Astrocyte (in vitro differentiated cells and primary cell): ENCODE data around the gene CDC25B. TPM values are rescaled to one million over a fixed set of nuclear protein-coding genes. Genes with fewer than 3 reads are reported as not detected.

Experiments
- DNase-seq: peaks from one replicate; pipeline ENCODE4 v3.0.0-alpha.2; 2010; ENCODE audit warnings: low read depth
- FAIRE-seq: peaks from 2 replicates; lab custom pipeline; 2011; peaks lifted over from hg19 to GRCh38; lab: Jason Lieb, UNC
- H2AFZ ChIP-seq: 2 replicates; pipeline ENCODE4 v1.6.0; 2012; ENCODE audit warnings: low read depth, low read length, inconsistent platforms
- H3K27ac ChIP-seq: 2 replicates; pipeline ENCODE4 v1.5.1; 2011; ENCODE audit warnings: low read depth, low read length, inconsistent platforms
- H3K27me3 ChIP-seq: 2 replicates; pipeline ENCODE4 v1.6.0; 2011; ENCODE audit warnings: low read length, inconsistent platforms; ENCODE audit not compliant: insufficient read depth
- H3K36me3 ChIP-seq: 2 replicates; pipeline ENCODE4 v1.5.1; 2011; ENCODE audit warnings: low read length, inconsistent platforms; ENCODE audit not compliant: insufficient read depth
- H3K4me1 ChIP-seq: 2 replicates; pipeline ENCODE4 v1.5.1; 2011; ENCODE audit warnings: low read length, inconsistent platforms; ENCODE audit not compliant: insufficient read depth
- H3K4me2 ChIP-seq: 2 replicates; pipeline ENCODE4 v1.6.0; 2012; ENCODE audit warnings: low read length, inconsistent platforms
- H3K4me3 ChIP-seq: 2 replicates; pipeline ENCODE4 v1.5.1; 2011; ENCODE audit warnings: low read depth, mild to moderate bottlenecking, low read length, inconsistent platforms; ENCODE audit not compliant: insufficient read depth
- H3K79me2 ChIP-seq: 2 replicates; pipeline ENCODE4 v1.6.0; 2012; ENCODE audit warnings: mild to moderate bottlenecking, low read length, inconsistent platforms; ENCODE audit not compliant: insufficient read depth
- H3K9ac ChIP-seq: 2 replicates; pipeline ENCODE4 v1.6.0; 2012; ENCODE audit warnings: mild to moderate bottlenecking, low read length, inconsistent platforms
- H3K9me3 ChIP-seq: 2 replicates; pipeline ENCODE4 v1.5.1; 2012; ENCODE audit warnings: low read depth, mild to moderate bottlenecking, low read length, inconsistent platforms; ENCODE audit not compliant: insufficient read depth
- H4K20me1 ChIP-seq: 2 replicates; pipeline ENCODE4 v1.6.0; 2012; ENCODE audit warnings: low read length, inconsistent platforms; ENCODE audit not compliant: insufficient read depth
- H3K27ac Mint-ChIP-seq: one replicate; pipeline ENCODE4 v1.8.0; 2021; ENCODE audit warnings: mild to moderate bottlenecking, mixed read lengths; ENCODE audit not compliant: unreplicated experiment
- H3K27me3 Mint-ChIP-seq: one replicate; pipeline ENCODE4 v1.8.0; 2021; ENCODE audit warnings: low read depth, mixed read lengths; ENCODE audit not compliant: unreplicated experiment
- H3K36me3 Mint-ChIP-seq: one replicate; pipeline ENCODE4 v1.8.0; 2021; ENCODE audit warnings: low read depth, mixed read lengths; ENCODE audit not compliant: unreplicated experiment
- H3K4me1 Mint-ChIP-seq: one replicate; pipeline ENCODE4 v1.8.0; 2021; ENCODE audit warnings: low read depth, mixed read lengths; ENCODE audit not compliant: unreplicated experiment
- H3K4me3 Mint-ChIP-seq: one replicate; pipeline ENCODE4 v1.8.0; 2021; ENCODE audit warnings: mild to moderate bottlenecking, moderate library complexity, mixed read lengths; ENCODE audit not compliant: unreplicated experiment
- H3K9me3 Mint-ChIP-seq: one replicate; pipeline ENCODE4 v1.8.0; 2021; ENCODE audit warnings: mild to moderate bottlenecking, mixed read lengths; ENCODE audit not compliant: unreplicated experiment
- EZH2 ChIP-seq: IDR thresholded peaks from 2 replicates; pipeline ENCODE4 v1.6.1; 2012; ENCODE audit warnings: mild to moderate bottlenecking, low read length, inconsistent platforms; ENCODE audit not compliant: insufficient read depth
- total RNA-seq: library from RNA; stranded (reverse); gene quantifications from 2 replicates; pipeline ENCODE4 v1.2.1, GENCODE V29; 2021
- TF ChIP-seq, protein P1 (sequence below): IDR thresholded peaks from 2 replicates; pipeline ENCODE4 v1.5.1; 2011; ENCODE audit warnings: low read depth, mild to moderate bottlenecking, inconsistent platforms, low read length, moderate library complexity; ENCODE audit not compliant: insufficient read depth

The CDC25B gene
- total RNA-seq, 1 donor from 2014 or later: 8.5 TPM

DNA sequence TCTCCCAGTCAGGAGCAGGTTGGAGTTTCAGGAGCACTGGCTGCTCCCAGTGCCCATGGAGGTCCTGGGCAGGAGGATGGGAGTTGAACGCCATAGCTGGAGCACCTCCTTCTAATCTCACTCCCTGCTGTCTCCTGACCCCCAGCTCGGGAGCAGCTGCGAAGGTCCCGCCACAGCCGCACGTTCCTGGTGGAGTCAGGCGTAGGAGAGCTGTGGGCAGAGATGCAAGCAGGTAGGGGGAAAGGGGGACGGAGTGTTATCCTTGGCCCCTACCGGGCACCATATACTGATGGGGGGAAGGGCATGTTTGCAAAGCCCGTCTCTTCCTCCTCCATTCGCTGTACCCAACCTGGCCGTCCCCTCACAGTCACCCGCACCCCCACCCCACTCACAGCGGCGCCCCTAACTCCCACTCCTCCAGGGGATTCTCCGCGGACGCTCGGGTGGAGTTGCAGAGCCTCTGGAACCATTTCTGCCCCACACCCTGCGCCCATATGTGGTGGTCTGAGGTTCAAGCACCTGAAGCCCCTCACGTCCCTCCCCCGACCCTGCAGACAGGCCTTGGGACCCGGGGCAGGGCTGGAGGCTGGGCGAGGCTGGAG lies 46.9 kb upstream of the CDC25B start:
- H3K27ac Mint-ChIP-seq: no peak overlapping the region
- H3K4me1 Mint-ChIP-seq: no peaks in the 10 kb centered on the region
- H4K20me1 ChIP-seq: peaks cover 20% of the 10 kb centered on the region
- peaks cover 21% of the 10 kb centered on the region for H3K27me3 ChIP-seq
- no peaks in the 10 kb centered on the region for H3K79me2 ChIP-seq
- no peak overlapping the region for H3K4me3 ChIP-seq
- no peak overlapping the region for H3K4me3 Mint-ChIP-seq
- H3K9ac ChIP-seq: no peak overlapping the region
- H3K27me3 Mint-ChIP-seq: peaks cover 64% of the 10 kb centered on the region
- TF ChIP-seq, protein P1, sequence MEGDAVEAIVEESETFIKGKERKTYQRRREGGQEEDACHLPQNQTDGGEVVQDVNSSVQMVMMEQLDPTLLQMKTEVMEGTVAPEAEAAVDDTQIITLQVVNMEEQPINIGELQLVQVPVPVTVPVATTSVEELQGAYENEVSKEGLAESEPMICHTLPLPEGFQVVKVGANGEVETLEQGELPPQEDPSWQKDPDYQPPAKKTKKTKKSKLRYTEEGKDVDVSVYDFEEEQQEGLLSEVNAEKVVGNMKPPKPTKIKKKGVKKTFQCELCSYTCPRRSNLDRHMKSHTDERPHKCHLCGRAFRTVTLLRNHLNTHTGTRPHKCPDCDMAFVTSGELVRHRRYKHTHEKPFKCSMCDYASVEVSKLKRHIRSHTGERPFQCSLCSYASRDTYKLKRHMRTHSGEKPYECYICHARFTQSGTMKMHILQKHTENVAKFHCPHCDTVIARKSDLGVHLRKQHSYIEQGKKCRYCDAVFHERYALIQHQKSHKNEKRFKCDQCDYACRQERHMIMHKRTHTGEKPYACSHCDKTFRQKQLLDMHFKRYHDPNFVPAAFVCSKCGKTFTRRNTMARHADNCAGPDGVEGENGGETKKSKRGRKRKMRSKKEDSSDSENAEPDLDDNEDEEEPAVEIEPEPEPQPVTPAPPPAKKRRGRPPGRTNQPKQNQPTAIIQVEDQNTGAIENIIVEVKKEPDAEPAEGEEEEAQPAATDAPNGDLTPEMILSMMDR: no peak
- H3K9me3 ChIP-seq: no peaks in the 10 kb centered on the region
- peaks cover 3% of the 10 kb centered on the region for H3K36me3 Mint-ChIP-seq
- H3K4me2 ChIP-seq: peak overlapping the region; percentile 68
- H3K4me1 ChIP-seq: peaks cover 5% of the 10 kb centered on the region
- H3K36me3 ChIP-seq: no peaks in the 10 kb centered on the region
- no peak for DNase-seq
- H3K27ac ChIP-seq: no peak overlapping the region
- peaks cover 7% of the 10 kb centered on the region for H3K9me3 Mint-ChIP-seq
- H2AFZ ChIP-seq: no peak overlapping the region
- no peak for FAIRE-seq

DNA sequence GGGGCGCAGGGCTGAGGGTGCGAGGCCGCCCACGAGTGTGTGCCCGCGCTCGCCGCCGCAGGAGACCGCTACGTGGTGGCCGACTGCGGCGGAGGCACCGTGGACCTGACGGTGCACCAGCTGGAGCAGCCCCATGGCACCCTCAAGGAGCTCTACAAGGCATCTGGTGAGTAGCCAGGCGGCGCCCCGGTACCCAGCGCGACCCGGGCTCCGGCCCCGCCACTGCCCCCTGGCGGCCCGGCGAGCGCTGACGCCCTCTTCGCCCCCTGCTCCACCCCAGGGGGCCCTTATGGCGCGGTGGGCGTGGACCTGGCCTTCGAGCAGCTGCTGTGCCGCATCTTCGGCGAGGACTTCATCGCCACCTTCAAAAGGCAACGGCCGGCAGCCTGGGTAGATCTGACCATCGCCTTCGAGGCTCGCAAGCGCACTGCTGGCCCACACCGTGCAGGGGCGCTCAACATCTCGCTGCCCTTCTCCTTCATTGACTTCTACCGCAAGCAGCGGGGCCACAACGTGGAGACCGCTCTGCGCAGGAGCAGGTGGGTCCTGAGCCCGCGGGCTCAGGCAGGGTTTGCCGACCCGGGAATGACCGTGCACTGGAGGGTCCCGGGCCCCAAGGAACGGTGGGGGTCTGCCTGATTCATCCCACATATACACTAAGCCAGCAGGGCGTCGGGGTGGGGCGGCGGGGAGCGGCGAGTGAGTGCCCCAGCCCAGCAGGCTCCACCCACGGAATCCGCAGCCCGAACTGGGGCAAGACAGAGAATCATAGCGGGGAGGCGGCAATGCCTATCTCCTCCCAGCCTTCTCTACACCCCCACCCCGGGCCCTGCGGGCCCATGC lies 46.2 kb upstream of the CDC25B start:
- H3K36me3 ChIP-seq: no peaks in the 10 kb centered on the region
- H3K4me3 Mint-ChIP-seq: no peak overlapping the region
- peaks cover 3% of the 10 kb centered on the region for H3K36me3 Mint-ChIP-seq
- peaks cover 57% of the 10 kb centered on the region for H3K27me3 Mint-ChIP-seq
- no peak overlapping the region for H3K4me3 ChIP-seq
- peak overlapping the region; percentile 68 for H3K4me2 ChIP-seq
- H3K4me1 ChIP-seq: peaks cover 5% of the 10 kb centered on the region
- peaks cover 20% of the 10 kb centered on the region for H4K20me1 ChIP-seq
- peak overlapping the region; percentile 19 for H2AFZ ChIP-seq
- peaks cover 7% of the 10 kb centered on the region for H3K9me3 Mint-ChIP-seq
- no peaks in the 10 kb centered on the region for H3K79me2 ChIP-seq
- H3K27ac Mint-ChIP-seq: no peak overlapping the region
- H3K4me1 Mint-ChIP-seq: no peaks in the 10 kb centered on the region
- FAIRE-seq (no peak), DNase-seq (no peak)
- TF ChIP-seq, protein P1: peak; percentile 38
- TF ChIP-seq EZH2: no peak
- H3K9me3 ChIP-seq: no peaks in the 10 kb centered on the region
- H3K27me3 ChIP-seq: peaks cover 15% of the 10 kb centered on the region
- no peak overlapping the region for H3K27ac ChIP-seq
- no peak overlapping the region for H3K9ac ChIP-seq

DNA sequence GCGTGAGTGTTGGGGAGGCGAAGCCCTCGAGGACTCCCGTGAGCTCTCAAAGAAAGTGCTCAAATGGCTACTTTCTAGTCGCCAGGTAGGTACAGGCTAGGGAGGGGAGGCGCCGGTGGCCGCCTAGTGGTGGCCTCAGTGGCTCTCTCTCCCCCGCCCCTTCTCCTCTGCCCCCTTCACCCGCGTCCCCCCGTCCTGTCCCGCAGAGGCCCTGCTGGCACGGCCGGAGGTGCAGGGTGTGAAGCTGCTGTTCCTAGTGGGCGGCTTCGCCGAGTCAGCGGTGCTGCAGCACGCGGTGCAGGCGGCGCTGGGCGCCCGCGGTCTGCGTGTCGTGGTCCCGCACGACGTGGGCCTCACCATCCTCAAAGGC lies 44.8 kb upstream of the CDC25B start:
- peaks cover 48% of the 10 kb centered on the region for H3K27me3 Mint-ChIP-seq
- H3K4me3 Mint-ChIP-seq: no peak overlapping the region
- Histone ChIP-seq H3K9ac (no peak overlapping the region), H3K36me3 (no peaks in the 10 kb centered on the region), H2AFZ (no peak overlapping the region), H3K79me2 (no peaks in the 10 kb centered on the region), H3K4me2 (peak overlapping the region; percentile 83), H4K20me1 (peaks cover 20% of the 10 kb centered on the region), H3K4me1 (peaks cover 5% of the 10 kb centered on the region), H3K27ac (no peak overlapping the region), H3K4me3 (no peak overlapping the region), H3K27me3 (peaks cover 13% of the 10 kb centered on the region), H3K9me3 (no peaks in the 10 kb centered on the region)
- DNase-seq: no peak
- H3K36me3 Mint-ChIP-seq: peaks cover 7% of the 10 kb centered on the region
- H3K27ac Mint-ChIP-seq: no peak overlapping the region
- H3K9me3 Mint-ChIP-seq: peaks cover 7% of the 10 kb centered on the region
- FAIRE-seq: no peak
- TF ChIP-seq EZH2: no peak
- TF ChIP-seq, protein P1: no peak
- H3K4me1 Mint-ChIP-seq: no peaks in the 10 kb centered on the region
